ENCODE data around the gene TNFRSF6B.
"Not testable (repeated sequence)": the region's sequence is repeated elsewhere in the genome, so short reads cannot be mapped to it uniquely, and the experiment has no call there.

The TNFRSF6B gene

DNA sequence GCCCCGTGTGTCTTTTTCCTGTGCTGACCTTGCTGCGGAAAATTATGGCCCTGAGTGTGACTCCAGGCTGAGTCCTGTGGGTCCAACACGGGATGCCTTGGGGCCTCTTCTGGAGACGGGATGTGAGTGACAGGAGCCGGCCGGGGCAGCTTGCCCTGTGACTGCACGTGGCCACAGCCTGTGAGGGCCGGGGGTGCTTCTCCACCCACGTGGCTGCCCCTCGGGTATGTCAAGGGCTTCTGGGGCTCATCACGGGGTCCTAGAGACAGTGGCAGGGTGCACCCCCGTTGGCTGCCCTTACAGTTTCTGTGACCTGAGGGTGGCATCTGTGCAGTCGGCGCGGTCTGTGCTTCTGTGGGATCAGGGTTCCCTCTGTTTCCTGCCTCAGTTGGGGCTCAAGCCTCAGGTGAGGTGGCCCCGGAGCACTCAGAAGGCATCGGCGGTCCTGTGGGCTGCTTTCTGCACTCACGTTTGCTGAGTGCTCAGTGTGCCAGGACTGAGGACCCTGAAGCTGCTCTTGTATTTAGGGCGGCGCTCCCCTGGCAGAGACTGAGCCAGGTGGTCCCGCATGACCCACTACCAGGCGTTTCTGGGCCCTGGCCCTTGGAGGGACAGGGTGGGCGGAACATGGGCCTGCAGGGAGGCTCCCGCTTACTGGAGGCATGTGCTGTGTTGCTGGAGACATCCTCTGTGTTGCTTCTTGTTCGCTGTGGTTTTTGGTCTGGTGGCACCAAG lies 33.0 kb upstream of the TNFRSF6B start:
- no peak for DNase-seq

DNA sequence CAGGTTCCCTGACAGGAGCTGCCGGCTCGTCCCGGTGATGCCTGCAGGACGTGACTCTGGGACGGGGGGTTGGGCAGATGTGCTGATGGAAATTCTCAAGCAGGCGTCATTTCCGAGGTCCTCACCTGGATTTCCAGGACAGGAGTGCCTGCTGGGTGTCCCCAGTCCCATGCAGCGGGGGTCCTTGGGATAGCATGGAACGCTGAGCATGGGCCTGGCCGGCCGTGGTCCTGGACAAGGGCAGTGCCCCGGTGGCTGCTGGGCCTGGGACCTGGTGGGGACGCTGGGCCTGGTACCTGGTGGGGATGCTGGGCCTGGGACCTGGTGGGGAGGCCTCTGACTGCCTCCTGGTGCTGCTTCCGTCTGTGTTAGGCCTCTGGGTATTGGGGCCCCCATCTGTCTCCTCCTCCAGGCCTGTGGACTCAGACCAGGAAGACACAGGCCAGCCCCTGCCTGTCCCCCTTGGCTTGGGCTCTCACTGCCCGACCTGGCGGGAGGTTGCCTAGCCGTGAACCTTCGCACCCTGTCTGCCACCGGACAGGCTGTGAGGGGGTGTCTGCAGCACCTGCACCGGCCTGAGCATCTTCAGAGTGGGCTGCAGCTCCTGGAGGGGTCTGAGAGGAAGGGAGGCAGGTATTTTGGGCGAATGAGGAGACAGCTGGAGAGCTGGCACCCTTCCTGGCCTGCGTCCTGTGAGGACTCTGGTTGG lies 32.2 kb upstream of the TNFRSF6B start:
- DNase-seq: no peak

DNA sequence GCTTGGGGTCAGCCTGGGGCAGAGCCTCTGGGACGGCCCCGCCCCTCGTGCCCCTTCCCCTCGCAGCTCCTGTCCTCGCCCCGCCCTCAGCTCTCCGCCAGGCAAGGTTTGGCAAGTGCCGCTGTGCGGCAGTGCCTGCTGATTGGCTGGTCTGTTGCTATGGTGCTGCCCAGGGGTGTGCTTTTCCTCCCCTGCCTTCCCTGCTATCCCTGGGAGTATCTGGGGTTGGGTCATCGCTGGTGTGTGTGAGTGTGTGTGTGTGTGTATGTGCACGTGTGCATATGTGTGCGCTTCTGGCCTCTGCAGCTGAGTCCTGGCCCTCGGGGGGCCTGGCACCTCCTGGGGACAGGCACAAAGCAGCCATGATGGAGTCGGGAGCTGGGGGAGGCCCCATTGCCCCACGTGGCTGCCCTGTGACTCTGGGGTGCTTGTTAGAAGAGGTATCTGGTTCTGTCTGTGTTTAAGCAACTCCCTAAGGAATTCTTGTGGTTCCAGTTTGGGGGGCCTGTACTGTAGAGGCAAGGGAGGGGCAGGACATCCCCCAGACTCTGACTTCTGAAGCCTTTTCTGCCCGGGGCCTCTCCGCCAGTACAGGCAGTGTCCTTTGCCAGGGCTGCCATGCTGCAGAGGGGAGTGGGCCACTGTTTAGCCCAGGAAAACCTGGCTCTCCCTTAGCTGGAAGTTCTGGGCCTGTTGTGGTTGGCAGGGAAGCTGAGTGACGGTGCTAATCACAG lies 31.4 kb upstream of the TNFRSF6B start:
- no peak for DNase-seq

DNA sequence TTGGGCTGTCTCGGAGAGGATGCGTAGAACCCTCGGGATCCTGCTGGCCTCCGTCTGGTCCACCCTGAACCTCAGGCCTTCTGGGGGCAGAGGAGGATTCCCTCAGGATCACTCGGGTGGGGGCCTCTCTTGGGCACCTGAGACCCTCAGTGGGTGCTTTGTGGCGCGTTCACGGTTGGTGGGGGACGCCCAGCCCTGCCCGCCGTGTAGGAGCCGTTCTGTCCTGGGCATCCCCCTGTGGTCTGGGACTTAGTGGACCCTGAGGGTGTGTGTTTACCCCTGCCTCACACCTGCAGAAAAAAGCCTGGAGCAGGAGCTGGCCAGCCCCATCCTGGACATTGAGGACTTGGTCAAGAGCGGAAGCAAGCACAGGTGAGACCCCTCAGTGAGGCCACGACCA lies 30.7 kb upstream of the TNFRSF6B start:
- DNase-seq: no peak

DNA sequence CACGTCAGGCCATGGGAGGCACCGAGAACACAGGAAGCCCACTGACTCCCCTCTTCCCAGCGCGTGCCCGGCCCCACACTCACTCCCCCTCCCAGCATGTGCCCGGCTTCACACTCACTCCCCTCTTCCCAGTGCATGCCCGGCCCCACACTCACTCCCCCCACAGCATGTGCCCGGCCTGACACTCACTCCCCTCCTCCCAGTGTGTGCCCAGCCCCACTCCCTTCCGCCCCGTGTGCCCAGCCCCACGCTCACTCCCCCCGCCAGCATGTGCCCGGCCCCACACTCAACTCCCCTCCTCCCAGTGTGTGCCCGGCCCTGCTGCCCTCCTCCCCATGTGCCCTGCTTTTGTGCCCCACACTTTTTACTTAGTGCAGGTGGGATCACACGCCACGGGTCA lies 28.6 kb upstream of the TNFRSF6B start:
- no peak for DNase-seq

DNA sequence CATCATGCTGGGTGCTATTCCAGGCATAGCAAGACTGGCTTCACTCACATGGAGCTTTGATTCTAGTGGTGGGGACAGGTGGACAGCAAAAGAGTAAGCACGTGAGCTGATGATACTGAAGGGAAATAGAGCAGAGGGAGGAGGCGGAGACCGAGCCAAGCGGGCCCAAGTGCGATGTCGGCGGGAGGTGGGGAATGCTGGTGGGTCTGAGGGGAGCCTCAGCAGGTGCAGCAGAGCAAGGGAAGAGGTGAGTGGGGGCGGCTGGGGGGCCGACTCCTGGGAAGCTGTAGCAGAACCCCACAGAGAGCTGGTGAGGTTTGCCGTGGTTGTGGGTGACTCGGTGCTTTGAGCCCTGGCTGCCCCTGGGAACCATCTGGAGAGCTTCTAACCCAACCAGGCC lies 28.1 kb upstream of the TNFRSF6B start:
- DNase-seq: no peak

DNA sequence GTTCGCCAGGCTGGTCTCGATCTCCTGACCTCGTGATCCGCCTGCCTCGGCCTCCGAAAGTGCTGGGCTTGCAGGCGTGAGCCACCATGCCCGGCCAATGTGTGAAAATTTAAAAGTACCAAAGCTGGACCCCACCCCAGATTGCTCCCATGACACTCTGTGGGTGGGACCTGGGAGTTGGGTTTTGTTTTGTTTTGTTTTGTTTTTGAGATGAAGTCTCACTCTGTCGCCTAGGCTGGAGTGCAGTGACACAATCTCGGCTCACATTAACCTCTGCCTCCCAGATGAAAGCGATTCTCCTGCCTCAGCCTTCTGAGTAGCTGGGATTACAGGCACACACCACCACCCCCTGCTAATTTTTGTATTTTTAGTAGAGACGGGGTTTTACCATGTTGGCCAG lies 24.8 kb upstream of the TNFRSF6B start:
- DNase-seq: not testable (repeated sequence)

DNA sequence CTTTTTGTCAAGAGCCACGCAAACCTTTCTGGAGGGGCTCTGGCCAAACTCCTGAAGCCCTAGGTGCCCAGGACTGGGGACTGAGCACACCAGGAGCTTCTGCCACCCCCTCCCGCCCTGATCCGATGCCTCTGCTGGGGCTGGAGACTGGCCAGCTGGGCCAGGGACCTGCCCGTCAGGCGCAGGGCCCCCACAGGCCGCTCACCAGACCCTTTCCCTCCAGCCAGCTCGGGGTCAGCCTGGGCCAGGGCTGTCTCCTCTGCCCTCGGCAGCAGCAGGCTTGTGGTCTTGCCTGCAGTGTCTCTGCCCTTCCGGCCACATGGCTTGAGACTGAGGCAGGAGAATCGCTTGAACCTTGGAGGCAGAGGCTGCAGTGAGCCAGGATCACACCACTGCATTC lies 23.8 kb upstream of the TNFRSF6B start:
- no peak for DNase-seq

DNA sequence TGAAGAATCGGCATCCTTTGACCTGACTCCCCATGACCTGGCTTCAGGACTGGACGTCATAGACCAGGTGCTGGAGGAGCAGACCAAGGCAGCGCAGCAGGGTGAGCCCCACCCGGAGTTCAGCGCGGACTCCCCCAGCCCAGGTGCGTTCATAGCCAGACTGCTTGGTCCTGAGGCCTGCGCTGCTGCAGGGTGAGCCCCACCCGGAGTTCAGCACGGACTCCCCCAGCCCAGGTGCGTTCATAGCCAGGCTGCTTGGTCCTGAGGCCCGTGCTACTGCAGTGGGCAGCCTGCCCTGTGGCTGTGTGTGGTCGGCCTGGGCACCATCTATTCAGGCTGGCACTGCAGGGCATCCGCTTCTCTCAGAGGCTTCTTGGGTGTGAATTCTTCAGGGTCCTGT lies 22.5 kb upstream of the TNFRSF6B start:
- no peak for DNase-seq

DNA sequence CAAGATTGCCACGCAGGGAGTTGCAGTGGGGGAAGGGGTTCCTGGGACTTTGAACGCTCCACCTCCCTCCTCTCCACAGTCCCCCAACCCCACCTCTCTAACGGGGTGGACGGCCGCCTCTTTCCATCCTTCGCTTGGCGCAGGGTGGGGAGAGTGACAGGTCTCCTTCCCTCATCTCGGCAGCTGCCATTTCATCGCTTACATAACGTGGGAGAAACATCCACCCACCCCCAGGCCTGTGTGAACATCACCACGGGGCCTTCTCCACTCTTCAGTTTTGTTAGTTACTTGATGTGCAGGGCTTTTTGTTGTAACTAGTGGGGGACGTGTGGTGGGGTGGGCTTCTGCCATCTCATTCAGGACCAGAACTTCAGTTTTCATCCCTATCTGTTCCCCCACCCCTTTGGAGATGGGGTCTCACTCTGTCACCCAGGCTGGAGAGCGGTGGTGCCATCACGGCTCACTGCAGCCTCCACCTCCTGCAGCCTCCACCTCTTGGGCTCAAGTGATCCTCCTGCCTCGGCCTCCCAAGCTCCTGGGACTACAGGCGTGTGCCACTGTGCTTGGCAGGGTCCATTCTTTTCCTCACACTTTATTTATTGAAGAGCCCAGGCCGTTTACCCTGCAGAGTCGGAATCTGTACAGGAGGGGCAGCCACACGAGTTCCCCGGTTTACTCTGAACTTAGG lies 20.6 kb upstream of the TNFRSF6B start:
- DNase-seq: no peak

DNA sequence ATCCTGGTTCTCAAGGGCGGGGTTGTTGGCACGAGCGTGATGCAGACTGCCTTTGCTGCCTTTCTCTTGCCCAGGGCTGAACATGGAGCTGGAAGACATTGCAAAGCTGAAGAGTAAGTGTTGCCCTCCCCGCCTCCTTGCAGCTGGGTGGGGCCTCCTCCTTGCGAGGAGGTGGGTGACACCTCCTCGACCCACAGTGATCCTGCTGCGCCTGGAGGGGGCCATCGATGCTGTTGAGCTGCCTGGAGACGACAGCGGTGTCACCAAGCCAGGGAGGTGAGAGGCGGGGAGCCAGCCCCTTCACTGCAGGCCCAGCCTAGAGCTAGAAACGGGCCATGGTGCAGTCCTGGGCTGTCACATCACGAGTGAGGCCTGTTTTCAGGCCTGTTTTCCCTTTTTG lies 18.4 kb upstream of the TNFRSF6B start:
- no peak for DNase-seq

DNA sequence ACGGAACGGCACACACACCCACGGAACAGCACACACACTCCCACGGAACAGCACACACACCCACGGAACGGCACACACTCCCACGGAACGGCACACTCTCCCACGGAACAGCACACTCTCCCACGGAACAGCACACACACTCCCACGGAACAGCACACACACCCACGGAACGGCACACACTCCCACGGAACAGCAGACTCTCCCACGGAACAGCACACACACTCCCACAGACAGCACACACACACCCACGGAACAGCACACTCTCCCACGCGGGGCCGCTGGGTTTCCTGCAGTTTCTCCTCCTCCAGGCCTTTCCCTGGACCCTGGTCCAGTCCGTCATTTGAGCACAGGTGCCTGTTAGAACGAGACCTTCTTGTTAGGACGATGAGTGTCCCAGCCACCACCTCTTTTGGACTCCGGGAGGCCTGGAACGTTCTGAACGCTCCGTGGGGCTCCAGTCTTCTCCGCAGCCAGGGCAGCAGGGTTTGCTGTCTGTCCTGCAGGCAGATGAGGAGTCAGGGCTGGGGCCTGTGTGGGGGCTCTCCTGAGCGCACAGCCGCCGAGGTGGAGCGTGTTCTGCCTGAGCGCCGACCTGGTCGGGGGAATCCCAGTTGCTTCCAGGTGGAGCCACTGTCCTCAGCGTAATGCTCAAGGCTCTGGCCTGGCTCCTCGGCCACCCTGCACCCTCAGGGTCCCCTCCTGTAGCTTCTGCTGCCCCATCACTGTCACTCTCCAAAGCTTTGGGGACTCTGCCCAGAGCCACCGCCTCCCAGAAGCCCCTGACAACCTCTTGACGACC lies 17.6 kb upstream of the TNFRSF6B start:
- no peak for DNase-seq

DNA sequence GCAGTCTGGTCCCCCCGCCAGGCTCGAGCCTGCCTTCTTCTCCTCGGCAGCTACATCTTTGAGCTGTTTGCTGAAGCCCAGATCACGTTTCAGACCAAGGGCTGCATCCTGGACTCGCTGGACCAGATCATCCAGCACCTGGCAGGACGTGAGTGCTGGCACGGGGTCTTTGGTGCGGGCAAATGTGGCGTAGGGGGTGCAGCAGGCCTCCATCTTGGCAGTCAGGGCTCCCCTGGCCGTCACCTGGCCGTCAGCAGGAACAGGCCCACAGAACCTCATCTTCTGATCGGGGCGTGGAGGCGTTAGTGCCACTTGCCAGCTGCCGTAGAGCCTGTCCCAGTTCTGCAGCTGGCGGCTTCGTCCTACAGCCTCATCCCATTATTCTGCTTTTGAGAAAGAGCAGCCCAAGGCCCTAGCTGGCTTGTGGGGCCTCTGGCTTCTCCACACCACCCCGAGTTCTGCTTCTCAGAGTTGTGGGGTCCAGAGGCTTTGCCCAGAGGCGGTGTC lies 16.6 kb upstream of the TNFRSF6B start:
- no peak for DNase-seq

DNA sequence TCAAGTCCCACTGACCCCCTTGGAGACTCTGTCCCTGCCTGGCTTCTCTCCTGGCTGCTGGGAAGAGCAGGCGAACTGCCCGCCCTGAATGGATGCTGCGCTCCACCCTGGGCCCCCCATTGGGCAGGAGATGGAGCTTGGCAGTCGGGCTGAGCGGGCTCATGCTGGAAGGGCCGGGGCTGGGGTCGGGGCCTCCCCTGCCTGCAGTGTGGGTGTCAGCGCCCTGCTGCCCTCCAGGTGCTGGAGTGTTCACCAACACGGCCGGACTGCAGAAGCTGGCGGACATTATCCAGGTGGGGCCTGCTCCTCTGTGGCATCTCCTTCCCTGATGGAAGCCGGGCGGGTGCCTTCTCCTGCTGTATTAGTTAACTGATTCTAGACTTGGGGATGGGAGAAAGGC lies 16.0 kb upstream of the TNFRSF6B start:
- DNase-seq: no peak

DNA sequence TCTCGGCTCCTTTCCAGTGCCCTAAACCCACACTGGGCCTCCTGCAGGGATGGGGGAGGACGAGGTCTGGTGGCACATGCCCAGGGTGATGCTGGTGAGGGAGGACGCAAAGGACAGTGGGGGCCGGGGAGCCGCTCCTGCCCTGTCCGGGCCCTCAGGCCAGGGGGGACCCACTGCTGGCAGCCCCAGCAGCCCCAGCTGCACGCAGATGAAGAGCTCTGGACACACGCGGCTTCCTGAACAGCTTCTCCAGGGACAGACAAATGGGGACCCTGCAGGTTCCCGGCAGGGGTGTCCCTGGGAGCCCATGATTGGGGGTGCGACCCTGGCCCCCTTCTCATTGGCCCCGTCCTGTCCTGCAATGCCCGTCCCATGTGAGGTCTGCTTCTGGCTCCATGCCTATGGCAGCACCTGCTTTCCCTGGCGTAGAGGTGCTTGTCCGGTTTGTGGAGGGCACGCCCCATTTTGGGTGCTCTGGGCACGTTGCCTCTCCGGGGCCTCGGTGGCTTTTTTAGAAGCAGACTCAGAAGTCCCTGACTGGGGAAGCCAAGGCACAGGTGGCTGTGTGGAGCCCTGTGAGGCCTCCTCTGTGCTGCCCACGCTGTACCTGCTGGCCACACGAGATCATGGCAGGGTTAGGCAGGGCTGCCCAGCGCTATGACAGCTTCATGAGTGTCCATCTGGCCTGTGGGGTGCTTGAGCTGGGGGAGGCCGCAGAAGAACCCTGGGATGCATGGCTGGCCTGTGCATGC lies 15.4 kb upstream of the TNFRSF6B start:
- no peak for DNase-seq

DNA sequence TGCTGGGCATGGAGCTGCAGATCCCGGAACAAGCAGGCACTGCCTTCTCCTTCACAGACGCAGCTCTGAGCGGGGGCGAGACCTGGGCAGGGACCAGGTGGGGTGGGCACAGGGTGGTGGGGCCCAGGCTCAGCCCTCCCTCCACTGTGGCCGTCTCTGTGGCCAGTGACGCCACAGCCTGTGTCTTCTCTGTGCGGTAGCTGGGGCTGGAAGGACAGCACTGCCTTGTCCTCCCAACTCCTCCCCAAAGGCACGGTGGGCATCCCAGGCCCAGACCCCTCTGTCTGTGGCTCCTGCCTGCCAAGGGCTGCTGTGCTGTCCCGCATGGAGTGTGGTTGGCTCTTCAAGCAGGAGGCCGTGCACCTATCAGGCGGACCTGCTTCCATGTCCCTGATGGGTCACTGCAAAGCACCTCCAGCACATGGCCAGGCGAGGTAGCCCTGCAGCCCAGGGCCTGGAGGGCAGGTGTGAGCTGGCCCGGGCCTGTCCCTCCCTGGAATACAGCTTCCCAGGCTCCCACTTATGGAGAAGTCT lies 14.8 kb upstream of the TNFRSF6B start:
- DNase-seq: no peak

DNA sequence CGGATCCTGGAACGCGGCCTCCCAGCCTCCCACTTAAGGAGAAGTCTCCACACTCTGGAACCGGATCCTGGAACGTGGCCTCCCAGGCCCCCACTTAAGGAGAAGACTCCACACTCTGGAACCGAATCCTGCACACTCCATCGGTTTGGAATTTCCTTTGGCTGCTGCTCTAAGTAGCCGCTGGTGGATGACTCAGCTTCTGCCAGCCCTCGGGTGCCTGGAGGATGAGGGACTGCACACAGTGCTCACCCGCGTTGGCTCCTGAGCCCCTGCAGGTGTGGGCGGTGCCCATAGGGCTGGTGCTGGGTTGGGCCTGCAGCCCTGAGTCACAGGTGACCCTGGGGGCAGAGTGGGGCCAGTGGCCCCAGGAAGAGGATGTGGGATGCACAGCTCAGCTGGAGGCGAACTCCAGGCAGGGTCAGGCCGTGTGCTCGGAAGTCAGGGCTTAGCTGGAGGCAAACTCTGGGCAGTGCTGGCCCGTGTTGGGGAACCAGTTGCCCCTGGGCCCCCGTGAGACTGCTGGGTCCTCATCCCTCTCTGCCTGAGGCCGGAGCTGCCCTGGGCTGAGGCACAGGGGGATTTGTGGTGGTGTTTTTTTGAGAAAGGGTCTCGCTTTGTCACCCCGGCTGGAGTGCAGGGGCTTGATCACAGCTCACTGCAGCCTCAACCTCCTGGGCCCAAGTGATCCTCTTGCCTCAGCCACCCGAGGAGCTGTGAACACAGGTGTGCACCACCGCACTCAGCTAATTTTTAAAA lies 13.9 kb upstream of the TNFRSF6B start:
- DNase-seq: no peak

DNA sequence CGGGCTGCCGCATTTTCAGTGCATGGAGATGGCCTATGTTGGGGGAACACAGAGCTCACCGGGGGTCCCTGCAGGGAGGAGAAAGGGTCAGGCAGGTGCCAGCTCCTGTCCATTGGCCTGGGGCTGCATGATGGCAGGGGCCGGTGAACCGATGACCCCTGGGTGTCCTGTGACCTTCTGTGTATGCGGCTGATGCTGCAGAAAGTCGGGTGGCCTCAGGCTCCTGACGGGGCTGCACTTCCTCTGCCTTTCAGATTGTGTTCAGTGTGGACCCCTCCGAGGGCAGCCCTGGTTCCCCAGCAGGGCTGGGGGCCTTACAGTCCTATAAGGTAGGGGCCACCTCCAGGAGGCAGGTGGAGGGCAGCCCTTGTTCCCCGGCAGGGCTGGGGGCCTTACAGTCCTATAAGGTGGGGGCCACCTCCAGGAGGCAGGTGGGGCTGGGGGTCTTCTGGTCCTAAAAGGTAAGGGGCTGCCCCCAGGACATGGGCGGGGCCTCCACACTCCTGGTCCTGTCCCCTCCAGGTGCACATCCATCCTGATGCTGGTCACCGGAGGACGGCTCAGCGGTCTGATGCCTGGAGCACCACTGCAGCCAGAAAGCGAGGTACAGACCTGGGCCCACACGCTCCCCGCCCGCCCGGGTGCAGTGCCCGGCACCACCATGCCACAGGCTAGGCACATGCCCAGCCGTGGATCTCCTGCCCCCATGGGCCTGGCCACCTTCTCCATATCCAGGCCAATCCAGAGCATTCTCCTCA lies 11.0 kb upstream of the TNFRSF6B start:
- no peak for DNase-seq

DNA sequence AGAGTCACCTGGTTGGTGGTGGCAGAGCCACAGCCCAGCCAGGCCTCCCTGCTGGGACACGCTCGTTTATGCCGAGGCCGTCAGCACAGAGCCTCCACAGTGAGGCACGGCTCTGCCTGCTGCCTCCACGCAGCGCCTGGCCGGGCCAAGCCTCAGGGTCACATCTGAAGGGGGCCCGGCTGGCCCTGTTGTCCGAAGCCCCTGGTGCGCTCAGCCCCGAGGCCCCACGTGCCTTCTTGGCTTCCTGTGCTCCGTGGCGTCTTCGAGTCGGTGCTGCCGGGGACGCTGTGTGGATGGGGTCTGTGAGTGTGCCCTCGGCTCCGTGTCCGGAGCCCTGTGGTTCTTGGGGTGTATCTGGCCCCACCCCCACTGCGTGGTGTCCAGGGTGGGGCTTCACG lies 10.4 kb upstream of the TNFRSF6B start:
- DNase-seq: no peak
